OCI-LY7 (cell line): ENCODE data around the gene AIRE. TPM values are rescaled to one million over a fixed set of nuclear protein-coding genes. Genes with fewer than 3 reads are reported as not detected.

Experiments
- BruUV-seq: library from RNA; stranded (reverse); fragments of 400-500 nt; replicated peaks from 2 replicates; lab custom pipeline; 2021; lab: Mats Ljungman, UMichigan
- CTCF ChIA-PET: fragments of 300-600 bp; sonication (Branson Sonifier 250); formaldehyde crosslinking; loops from one replicate; lab custom pipeline; 2022; ENCODE audit warnings: antibody characterized with exemption; ENCODE audit not compliant: unreplicated experiment; lab: Charles Lee
- POLR2A ChIA-PET: fragments of 300-600 bp; sonication (Branson Sonifier 250); formaldehyde crosslinking; loops from one replicate; lab custom pipeline; 2022; ENCODE audit warnings: antibody characterized with exemption; lab: Charles Lee
- DNase-seq: peaks from one replicate; pipeline ENCODE4 v3.0.0-alpha.2; 2015; ENCODE audit warnings: low spot score
- H2AFZ ChIP-seq: fragments of 200-600 bp; sonication (generic), shearing (Covaris generic); 2 replicates; pipeline ENCODE4 v1.6.1; 2014; ENCODE audit warnings: mild to moderate bottlenecking, antibody characterized with exemption, low read length, moderate library complexity
- H3K27ac ChIP-seq: fragments of 200-600 bp; sonication (generic); 2 replicates; pipeline ENCODE4 v1.5.1; 2014; ENCODE audit warnings: mixed run types, low read depth, mild to moderate bottlenecking, moderate library complexity, low read length, inconsistent platforms; ENCODE audit not compliant: poor library complexity, severe bottlenecking
- H3K36me3 ChIP-seq: fragments of 200-600 bp; sonication (generic); 2 replicates; pipeline ENCODE4 v1.6.1; 2014; ENCODE audit warnings: mild to moderate bottlenecking, antibody characterized with exemption, low read length, moderate library complexity, mixed read lengths; ENCODE audit not compliant: insufficient read depth
- H3K4me1 ChIP-seq: fragments of 200-600 bp; sonication (generic); 2 replicates; pipeline ENCODE4 v1.5.1; 2014; ENCODE audit warnings: mild to moderate bottlenecking, low read length; ENCODE audit not compliant: insufficient read depth, poor library complexity, severe bottlenecking
- H3K4me2 ChIP-seq: fragments of 200-600 bp; sonication (generic); 2 replicates; pipeline ENCODE4 v1.6.1; 2014; ENCODE audit warnings: mild to moderate bottlenecking, low read length
- H3K4me3 ChIP-seq: fragments of 200-600 bp; sonication (generic); 2 replicates; pipeline ENCODE4 v1.5.1; 2014; ENCODE audit warnings: mild to moderate bottlenecking, low read depth, low read length; ENCODE audit not compliant: poor library complexity, severe bottlenecking
- H3K79me2 ChIP-seq: fragments of 200-600 bp; sonication (generic); 2 replicates; pipeline ENCODE4 v1.6.1; 2016; ENCODE audit warnings: low read depth, mild to moderate bottlenecking, low read length, moderate library complexity, mixed read lengths; ENCODE audit not compliant: insufficient read depth
- H3K9me2 ChIP-seq: fragments of 200-600 bp; sonication (generic); 2 replicates; pipeline ENCODE4 v1.6.1; 2016; ENCODE audit warnings: mild to moderate bottlenecking, low read length, mixed read lengths; ENCODE audit not compliant: insufficient read depth
- H3K9me3 ChIP-seq: fragments of 200-600 bp; sonication (generic); 2 replicates; pipeline ENCODE4 v1.6.1; 2014; ENCODE audit warnings: mild to moderate bottlenecking, mixed run types, low read length, mixed read lengths
- H4K20me1 ChIP-seq: fragments of 200-600 bp; sonication (generic); 2 replicates; pipeline ENCODE4 v1.6.1; 2014; ENCODE audit warnings: mild to moderate bottlenecking, antibody characterized with exemption, low read length, moderate library complexity, mixed read lengths; ENCODE audit not compliant: insufficient read depth
- CTCF ChIP-seq: fragments of 200-600 bp; sonication (generic); conservative IDR thresholded peaks from 2 replicates; pipeline ENCODE4 v1.5.1; 2014; ENCODE audit warnings: mild to moderate bottlenecking, antibody characterized with exemption, low read length, moderate library complexity, mixed read lengths
- EZH2phosphoT487 ChIP-seq: fragments of 200-600 bp; sonication (generic); IDR thresholded peaks from 2 replicates; pipeline ENCODE4 v1.6.1; 2018; ENCODE audit warnings: low read depth, borderline replicate concordance, mild to moderate bottlenecking, mixed run types, antibody characterized with exemption, low read length, moderate library complexity, mixed read lengths
- intact Hi-C: fragments of 100-400 bp; cut with micrococcal nuclease; formaldehyde crosslinking; loops from one replicate; pipeline ENCODE4 v1.10.0; 2022; ENCODE audit not compliant: unreplicated experiment
- total RNA-seq, 2 experiments: library from RNA; depleted of rRNA in 1 of 2; stranded (reverse); fragments of >200 nt in 1 of 2; shearing (Covaris generic) in 1 of 2; gene quantifications; 2 replicates each; pipeline ENCODE4 v1.2.3, GENCODE V29; 2014 to 2022

AIRE gene
- total RNA-seq, 2 experiments from 2014 or later = not detected

- Histone ChIP-seq H3K36me3 (no peaks in the 10 kb centered on the region), H3K79me2 (no peaks in the 10 kb centered on the region), H3K9me2 (no peaks in the 10 kb centered on the region), H3K4me3 (no peak overlapping the region), H2AFZ (no peak overlapping the region), H4K20me1 (no peaks in the 10 kb centered on the region), H3K27ac (no peak overlapping the region), H3K9me3 (no peaks in the 10 kb centered on the region), H3K4me2 (no peak overlapping the region), H3K4me1 (no peaks in the 10 kb centered on the region)
- CTCF ChIA-PET = no interaction called here
- POLR2A ChIA-PET = no interaction called here
- no peak for TF ChIP-seq CTCF
- TF ChIP-seq EZH2phosphoT487 = no peak
- intact Hi-C loops = no loop called here
- DNase-seq = no peak
- no TSS peak for BruUV-seq
Observed at GRCh38 chr21:44283948-44284347, 1.7 kb upstream of the AIRE start.

DNA sequence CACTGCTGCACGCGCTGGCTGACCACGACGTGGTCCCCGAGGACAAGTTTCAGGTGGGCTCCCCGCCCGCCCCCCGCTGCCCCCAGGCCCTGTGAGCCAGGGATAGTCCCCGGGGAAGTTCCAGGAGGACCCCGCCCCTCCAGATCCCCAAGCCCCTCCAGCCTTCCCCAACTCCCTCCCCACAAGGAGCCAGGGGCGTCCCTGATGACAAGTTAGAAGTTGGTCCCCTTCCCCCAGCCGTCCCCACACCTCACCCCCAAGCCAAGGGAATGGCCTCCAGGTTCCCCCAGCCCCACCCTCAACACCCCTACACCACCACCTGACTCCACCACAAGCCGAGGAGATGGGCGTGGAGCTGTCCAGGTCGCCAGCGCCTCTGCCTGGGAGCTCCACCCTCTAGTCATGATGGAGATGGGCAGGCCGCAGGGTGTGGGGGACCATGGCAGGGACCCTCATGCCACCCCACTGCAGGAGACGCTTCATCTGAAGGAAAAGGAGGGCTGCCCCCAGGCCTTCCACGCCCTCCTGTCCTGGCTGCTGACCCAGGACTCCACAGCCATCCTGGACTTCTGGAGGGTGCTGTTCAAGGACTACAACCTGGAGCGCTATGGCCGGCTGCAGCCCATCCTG lies 525 bp downstream of the AIRE start:
- no peaks in the 10 kb centered on the region for H3K36me3 ChIP-seq
- H3K9me3 ChIP-seq = no peaks in the 10 kb centered on the region
- H3K9me2 ChIP-seq = no peaks in the 10 kb centered on the region
- no peak overlapping the region for H3K4me2 ChIP-seq
- no peaks in the 10 kb centered on the region for H4K20me1 ChIP-seq
- ChIA-PET POLR2A (no interaction called here), CTCF (no interaction called here)
- TF ChIP-seq CTCF (no peak), EZH2phosphoT487 (no peak)
- no peak for DNase-seq
- no peaks in the 10 kb centered on the region for H3K79me2 ChIP-seq
- H3K4me3 ChIP-seq = no peak overlapping the region
- intact Hi-C loops = no loop called here
- no peaks in the 10 kb centered on the region for H3K4me1 ChIP-seq
- H3K27ac ChIP-seq = no peak overlapping the region
- H2AFZ ChIP-seq = no peak overlapping the region
- BruUV-seq = no TSS peak
